K562 (cell line): ENCODE data around the gene MAP3K14. TPM values are rescaled to one million over a fixed set of nuclear protein-coding genes. Genes with fewer than 3 reads are reported as not detected.

Source experiments
- ATAC-seq: fragments of 200-7000 bp; cut with Tn5 transposase; 3 replicates; pipeline ENCODE4 v1.9.1; 2020; ENCODE audit warnings: moderate library complexity
- BruUV-seq: library from RNA; stranded (reverse); fragments of 400-500 nt; replicated peaks from 2 replicates; lab custom pipeline; 2021; lab: Mats Ljungman, UMichigan
- CTCF ChIA-PET: fragments of 300-600 bp; formaldehyde crosslinking; extraction: SDS; loops from one replicate; lab custom pipeline; 2021; ENCODE audit warnings: low intra/inter-chr PET ratio; lab: Yijun Ruan, JAX
- POLR2A ChIA-PET: fragments of 300-600, 350-650 bp; sonication (Branson Sonifier 250); formaldehyde crosslinking; extraction: SDS; loops from one replicate; lab custom pipeline; 2021; ENCODE audit warnings: antibody characterized with exemption, inconsistent platforms; lab: Yijun Ruan, JAX
- DNase-seq, 4 experiments: peaks; one replicate each; pipeline versions ENCODE4 v3.0.0 to v3.0.0-alpha.2; 2011 to 2018; ENCODE audit warnings: low spot score in 3 of 4, mixed read lengths in 3 of 4; ENCODE audit errors: extremely low read depth in 1 of 4
- FAIRE-seq: peaks from 2 replicates; lab custom pipeline; 2011; peaks lifted over from hg19 to GRCh38; lab: Jason Lieb, UNC
- H2AFZ ChIP-seq: 2 replicates; pipeline ENCODE4 v1.6.0; 2011; ENCODE audit warnings: low read depth, low read length, control low read depth, inconsistent platforms
- H3K27ac ChIP-seq: fragments of 200-600 bp; 3 replicates; pipeline ENCODE4 v1.8.0; 2011; ENCODE audit warnings: low read depth, mild to moderate bottlenecking, control low read depth, inconsistent platforms, low read length, moderate library complexity, mixed read lengths; ENCODE audit errors: extremely low read depth
- H3K27me3 ChIP-seq, 2 experiments: fragments of 300-600 bp in 1 of 2; 2 replicates in 1 of 2; 3 replicates in 1 of 2; pipeline versions ENCODE4 v1.6.0 to v1.8.0; 2011; ENCODE audit warnings: inconsistent platforms in 2 of 2, low read length in 2 of 2, mild to moderate bottlenecking in 1 of 2, mixed read lengths in 1 of 2, moderate library complexity in 1 of 2; ENCODE audit not compliant: control insufficient read depth in 2 of 2, insufficient read depth in 2 of 2
- H3K36me3 ChIP-seq: fragments of 300-600 bp; 3 replicates; pipeline ENCODE4 v1.8.0; 2011; ENCODE audit warnings: mild to moderate bottlenecking, low read length, inconsistent platforms; ENCODE audit not compliant: control insufficient read depth, insufficient read depth
- H3K4me1 ChIP-seq, 2 experiments: fragments of 200-600 bp in 1 of 2; replicated peaks in 1 of 2; 2 replicates in 1 of 2; 3 replicates in 1 of 2; pipeline versions ENCODE4 v1.5.1 to v1.8.0; 2011; ENCODE audit warnings: inconsistent platforms in 2 of 2, low read length in 2 of 2, mild to moderate bottlenecking in 1 of 2, mixed read lengths in 1 of 2, moderate library complexity in 1 of 2; ENCODE audit not compliant: control insufficient read depth in 2 of 2, insufficient read depth in 2 of 2
- H3K4me2 ChIP-seq: 2 replicates; pipeline ENCODE4 v1.6.1; 2011; ENCODE audit warnings: low read length, control low read depth, inconsistent platforms, mixed read lengths; ENCODE audit not compliant: insufficient read depth
- H3K4me3 ChIP-seq: fragments of 200-600 bp; sonication (generic), shearing (Covaris generic); 2 replicates; pipeline ENCODE4 v1.5.1; 2016; ENCODE audit warnings: control low read depth, inconsistent platforms
- H3K79me2 ChIP-seq: fragments of 200-600 bp; 3 replicates; pipeline ENCODE4 v1.8.0; 2011; ENCODE audit warnings: low read length, inconsistent platforms; ENCODE audit not compliant: control insufficient read depth, insufficient read depth
- H3K9ac ChIP-seq, 2 experiments: 2 replicates each; pipeline versions ENCODE4 v1.6.0 to v1.6.1; 2011; ENCODE audit warnings: low read depth in 2 of 2, low read length in 2 of 2, control low read depth in 1 of 2, inconsistent platforms in 1 of 2, mild to moderate bottlenecking in 1 of 2, mixed read lengths in 1 of 2; ENCODE audit not compliant: insufficient read depth in 1 of 2
- H3K9me1 ChIP-seq: one replicate; pipeline ENCODE4 v1.6.0; 2011; ENCODE audit warnings: inconsistent platforms, mild to moderate bottlenecking, low read length, moderate library complexity; ENCODE audit not compliant: control insufficient read depth, insufficient read depth
- H3K9me3 ChIP-seq: replicated peaks from 2 replicates; pipeline ENCODE4 v1.5.1; 2011; ENCODE audit warnings: low read depth, low read length, inconsistent platforms; ENCODE audit not compliant: control insufficient read depth, insufficient read depth
- H4K20me1 ChIP-seq: replicated peaks from 2 replicates; pipeline ENCODE4 v1.6.1; 2011; ENCODE audit warnings: low read length, inconsistent platforms, mixed read lengths; ENCODE audit not compliant: control insufficient read depth, insufficient read depth
- BHLHE40 ChIP-seq: IDR thresholded peaks from 2 replicates; pipeline ENCODE4 v1.6.1; 2011; ENCODE audit warnings: low read length, improper control_type of control experiment
- CLOCK ChIP-seq: fragments of 250-450 bp; sonication (Bioruptor Pico); IDR thresholded peaks from 2 replicates; pipeline ENCODE4 v1.4.0; 2020; ENCODE audit warnings: mild to moderate bottlenecking, moderate library complexity, borderline replicate concordance
- ESRRB ChIP-seq: fragments of 250-450 bp; sonication (Bioruptor Pico); IDR thresholded peaks from 2 replicates; pipeline ENCODE4 v1.5.0; 2020; ENCODE audit warnings: mild to moderate bottlenecking, moderate library complexity, borderline replicate concordance
- LEF1 ChIP-seq: fragments of 450-650 bp; IDR thresholded peaks from 2 replicates; pipeline ENCODE4 v1.6.1; 2016; ENCODE audit warnings: mild to moderate bottlenecking
- MAFG ChIP-seq: fragments of 450-650 bp; conservative IDR thresholded peaks from 2 replicates; pipeline ENCODE4 v1.6.1; 2016; ENCODE audit warnings: missing genetic modification characterization, missing compliant biosample characterization
- MAX ChIP-seq: sonication (generic); formaldehyde crosslinking; IDR thresholded peaks from 2 replicates; pipeline ENCODE4 v1.9.0; 2022; ENCODE audit warnings: mild to moderate bottlenecking, missing genetic modification reagents
- TGIF2 ChIP-seq: sonication (generic); formaldehyde crosslinking; IDR thresholded peaks from 2 replicates; pipeline ENCODE4 v1.8.1; 2022; ENCODE audit warnings: mild to moderate bottlenecking, missing genetic modification reagents, moderate library complexity
- THAP7 ChIP-seq: fragments of 250-450 bp; sonication (Bioruptor Pico); IDR thresholded peaks from 2 replicates; pipeline ENCODE4 v1.5.0; 2021
- TOE1 ChIP-seq, 2 experiments: fragments of 450-650 bp in 1 of 2; sonication (generic) in 1 of 2; formaldehyde crosslinking in 1 of 2; IDR thresholded peaks; 2 replicates each; pipeline versions ENCODE4 v1.7.1 to v1.8.0; 2016 to 2022; ENCODE audit warnings: borderline replicate concordance in 2 of 2, mild to moderate bottlenecking in 2 of 2, antibody characterized with exemption in 1 of 2, inconsistent platforms in 1 of 2, low read depth in 1 of 2, missing genetic modification reagents in 1 of 2, moderate library complexity in 1 of 2
- ZFP36 ChIP-seq: fragments of 150-350 bp; IDR thresholded peaks from 2 replicates; pipeline ENCODE4 v1.6.1; 2018; ENCODE audit warnings: low read length, low read depth; ENCODE audit not compliant: partially characterized antibody
- ZSCAN32 ChIP-seq: fragments of 450-650 bp; formaldehyde crosslinking; IDR thresholded peaks from 2 replicates; pipeline ENCODE4 v1.4.0; 2020; ENCODE audit warnings: mild to moderate bottlenecking, moderate library complexity
- WGBS: fragments of 100-300 bp; shearing (Covaris generic); methylation state at CpG from one replicate; pipeline ENCODE4 v1.1.6; 2016; ENCODE audit warnings: low coverage, mixed read lengths; ENCODE audit not compliant: insufficient coverage; ENCODE audit errors: missing lambda C conversion rate; 5-methylcytosine and 5-hydroxymethylcytosine counted together
- in situ Hi-C: fragments of 300-500 bp; cut with MboI; formaldehyde crosslinking; loops from 4 replicates; pipeline ENCODE4 v1.15.0; 2018; ENCODE audit warnings: inconsistent platforms, mixed read lengths
- intact Hi-C: fragments of 100-400 bp; cut with micrococcal nuclease; formaldehyde crosslinking; loops from 2 replicates; pipeline ENCODE4 v1.14.2; 2022
- polyA plus RNA-seq, 8 experiments: library from polyadenylated mRNA; depleted of rRNA in 4 of 8; stranded (reverse) in 5 of 8; unstranded in 3 of 8; fragments of >200 nt; fragmentation: Nextera tagmentation in 2 of 8; fragmentation: Illumina TruSeq in 1 of 8; extraction: Ambion mirVana in 2 of 8; extraction: Trizol in 1 of 8; gene quantifications; 2 replicates each; pipeline versions ENCODE4 v1.2.1 to v1.2.3, GENCODE V29; 2011 to 2014; ENCODE audit warnings: inconsistent platforms in 1 of 8, missing spikeins in 1 of 8
- total RNA-seq, 7 experiments: library from RNA; depleted of rRNA in 6 of 7; stranded (reverse); fragments of >200 nt in 6 of 7; fragmentation: Illumina TruSeq in 2 of 7; extraction: Trizol in 2 of 7; gene quantifications; 2 replicates each; pipeline versions ENCODE4 v1.2.1 to v1.2.3, GENCODE V29; 2011 to 2021; ENCODE audit warnings: low replicate concordance in 1 of 7

Gene MAP3K14
- total and polyA plus RNA-seq, 9 of the 15 experiments (the other 6 are each of a cell fraction or from before 2014, with no cell fraction given) = 0.45 to 8.7 (median 3.2) TPM

- H3K9me1 ChIP-seq = no peaks in the 10 kb centered on the region
- H3K36me3 ChIP-seq = peaks cover 33% of the 10 kb centered on the region; the same call in 2 of the 3 replicates
- H2AFZ ChIP-seq = no peak overlapping the region
- ChIA-PET POLR2A (interaction anchor here (0.6 to 2.5 kb wide), 4 partner anchors 13 to 254 kb away, joined by 3 to 10 read pairs (median 4); partner anchors contain the start of gene HEXIM1), CTCF (no interaction called here)
- no peaks in the 10 kb centered on the region for H3K27me3 ChIP-seq
- H3K79me2 ChIP-seq = no peaks in the 10 kb centered on the region
- in situ Hi-C loops = no loop called here
- DNase-seq = no peak
- ATAC-seq = no peak
- H3K4me1 ChIP-seq = peaks cover 5 to 37% of the 10 kb centered on the region in 2 experiments; a peak in 3 of 5 replicates
- FAIRE-seq = no peak
- no peak overlapping the region for H3K4me2 ChIP-seq
- WGBS = 50% methylated on average over 7 of the region's 7 CpGs
- no peaks in the 10 kb centered on the region for H3K9me3 ChIP-seq
- no peak overlapping the region for H3K9ac ChIP-seq
- no peak overlapping the region for H3K4me3 ChIP-seq
- no TSS peak for BruUV-seq
- intact Hi-C loops = no loop called here
- H4K20me1 ChIP-seq = 0 out of 2 replicates have a peak, but pooled peaks cover 3% of the 10 kb centered on the region
- TF ChIP-seq ZFP36 (no peak), MAX (CRISPR knock-in tag) (0 out of 2 replicates have a peak, but pooled peaks have one; percentile 34), MAFG (no peak)
- H3K27ac ChIP-seq = no peak overlapping the region
These were observed 56.5 kb downstream of the MAP3K14 start for GRCh38 chr17:45260204-45260783.

- in situ Hi-C loops (no loop called here), intact Hi-C loops (no loop called here)
- Histone ChIP-seq H3K4me3 (no peak overlapping the region), H3K9ac (no peak overlapping the region), H3K27ac (no peak overlapping the region), H3K9me1 (no peaks in the 10 kb centered on the region), H4K20me1 (0 out of 2 replicates have a peak, but pooled peaks cover 3% of the 10 kb centered on the region), H3K27me3 (no peaks in the 10 kb centered on the region), H3K9me3 (no peaks in the 10 kb centered on the region), H2AFZ (no peak overlapping the region), H3K4me1 (peaks cover 11 to 44% of the 10 kb centered on the region in 2 experiments; a peak in 3 of 5 replicates), H3K79me2 (no peaks in the 10 kb centered on the region), H3K4me2 (no peak overlapping the region), H3K36me3 (peaks cover 21% of the 10 kb centered on the region; the same call in 2 of the 3 replicates)
- ATAC-seq = no peak
- WGBS = 42% methylated on average over 5 of the region's 5 CpGs
- no peak for FAIRE-seq
- DNase-seq = no peak
- BruUV-seq = no TSS peak
- POLR2A ChIA-PET = interaction anchor here (1.1 to 2.5 kb wide), 2 partner anchors 12 to 86 kb away, joined by 3 to 10 read pairs; no protein-coding TSS in a partner anchor
- CTCF ChIA-PET = no interaction called here
- TF ChIP-seq BHLHE40 (no peak), TGIF2 (no peak), LEF1 (no peak), ESRRB (CRISPR knock-in tag) (no peak), ZSCAN32 (CRISPR knock-in tag) (no peak), TOE1 (IDR thresholded peaks at IDR 0.05; ENCODE audit: borderline replicate concordance) (no peak), TOE1 (CRISPR knock-in tag; IDR thresholded peaks at IDR 0.05; ENCODE audit: borderline replicate concordance, low read depth) (no peak), THAP7 (no peak), CLOCK (CRISPR knock-in tag) (no peak)
These were observed 57.8 kb downstream of the MAP3K14 start for GRCh38 chr17:45258981-45259380.
